A549 (cell line): Measurements from ENCODE around the gene DVL1. TPM values are rescaled to one million over a fixed set of nuclear protein-coding genes. Genes with fewer than 3 reads are reported as not detected.

ENCODE experiments used
- ATAC-seq, 2 experiments: fragments of 200-7000 bp in 1 of 2; fragments of >200 bp in 1 of 2; cut with Nextera tagmentation in 1 of 2; cut with Tn5 transposase in 1 of 2; 3 replicates each; pipeline versions ENCODE4 v1.8.0 to v1.9.1; 2018 to 2020; ENCODE audit warnings: mild to moderate bottlenecking in 1 of 2, moderate library complexity in 1 of 2
- CTCF ChIA-PET: fragments of 300-600 bp; sonication (Branson Sonifier 250); formaldehyde crosslinking; extraction: SDS; loops from one replicate; lab custom pipeline; 2021; ENCODE audit warnings: antibody characterized with exemption, inconsistent platforms; lab: Yijun Ruan, JAX
- POLR2A ChIA-PET: fragments of 350-600 bp; formaldehyde crosslinking; extraction: SDS; loops from one replicate; lab custom pipeline; 2021; ENCODE audit warnings: antibody characterized with exemption, inconsistent platforms; lab: Yijun Ruan, JAX
- DNase-seq, 2 experiments: peaks; one replicate each; pipeline versions ENCODE4 v3.0.0 to v3.0.0-alpha.2; 2011 to 2016; ENCODE audit warnings: low read depth in 1 of 2, low spot score in 1 of 2
- FAIRE-seq: peaks from 2 replicates; lab custom pipeline; 2011; peaks lifted over from hg19 to GRCh38; lab: Jason Lieb, UNC
- H3K27ac ChIP-seq, 2 experiments: fragments of >200 bp; sonication (Bioruptor Twin); formaldehyde crosslinking; 3 replicates each; pipeline ENCODE4 v1.5.1; 2016 to 2017
- H3K4me1 ChIP-seq: fragments of >200 bp; sonication (Bioruptor Twin); formaldehyde crosslinking; 3 replicates; pipeline ENCODE4 v1.6.1; 2016
- H3K4me2 ChIP-seq: fragments of >200 bp; sonication (Bioruptor Twin); formaldehyde crosslinking; 3 replicates; pipeline ENCODE4 v1.6.1; 2016
- H3K4me3 ChIP-seq: fragments of >200 bp; sonication (Bioruptor Twin); formaldehyde crosslinking; 3 replicates; pipeline ENCODE4 v1.5.1; 2016
- H3K9me3 ChIP-seq: fragments of >200 bp; sonication (Bioruptor Twin); formaldehyde crosslinking; 3 replicates; pipeline ENCODE4 v1.6.1; 2016
- CBX2 ChIP-seq: fragments of 200-600 bp; sonication (generic); IDR thresholded peaks from 2 replicates; pipeline ENCODE4 v1.6.1; 2016; ENCODE audit warnings: low read depth, mild to moderate bottlenecking, borderline replicate concordance
- CBX8 ChIP-seq: fragments of 200-600 bp; sonication (generic); IDR thresholded peaks from 2 replicates; pipeline ENCODE4 v1.6.1; 2016
- CEBPB ChIP-seq, 2 experiments: fragments of >200 bp in 1 of 2; sonication (Bioruptor Twin) in 1 of 2; formaldehyde crosslinking in 1 of 2; IDR thresholded peaks; 2 replicates each; pipeline ENCODE4 v1.6.1; 2012 to 2016
- CHD2 ChIP-seq: fragments of 150-350 bp; IDR thresholded peaks from 2 replicates; pipeline ENCODE4 v1.6.1; 2014; ENCODE audit warnings: low read length; ENCODE audit not compliant: partially characterized antibody
- EP300 ChIP-seq, 2 experiments: fragments of >200 bp; sonication (Bioruptor Twin); formaldehyde crosslinking; IDR thresholded peaks; 2 replicates in 1 of 2; 3 replicates in 1 of 2; pipeline ENCODE4 v1.6.1; 2016 to 2017
- ESRRA ChIP-seq: fragments of 150-350 bp; IDR thresholded peaks from 2 replicates; pipeline ENCODE4 v1.6.1; 2014; ENCODE audit warnings: mild to moderate bottlenecking, low read length, borderline replicate concordance
- FOXS1 ChIP-seq: fragments of 250-450 bp; sonication (Bioruptor Pico); IDR thresholded peaks from 2 replicates; pipeline ENCODE4 v1.5.0; 2020; ENCODE audit warnings: mild to moderate bottlenecking, moderate library complexity
- GATA3 ChIP-seq: IDR thresholded peaks from 2 replicates; pipeline ENCODE4 v1.6.1; 2012; ENCODE audit warnings: borderline replicate concordance
- HOXB5 ChIP-seq: fragments of 250-450 bp; sonication (Bioruptor Pico); IDR thresholded peaks from 2 replicates; pipeline ENCODE4 v1.5.0; 2020; ENCODE audit warnings: mild to moderate bottlenecking, moderate library complexity
- JUN ChIP-seq, 2 experiments: fragments of >200 bp; sonication (Bioruptor Twin); formaldehyde crosslinking; IDR thresholded peaks; 2 replicates in 1 of 2; 3 replicates in 1 of 2; pipeline ENCODE4 v1.6.1; 2016 to 2017
- JUNB ChIP-seq: fragments of >200 bp; sonication (Bioruptor Twin); formaldehyde crosslinking; IDR thresholded peaks from 2 replicates; pipeline ENCODE4 v1.6.1; 2016
- KDM1A ChIP-seq: fragments of 200-600 bp; sonication (generic); IDR thresholded peaks from 2 replicates; pipeline ENCODE4 v1.6.1; 2016; ENCODE audit warnings: low read depth, mild to moderate bottlenecking
- MAZ ChIP-seq: fragments of 150-350 bp; IDR thresholded peaks from 2 replicates; pipeline ENCODE4 v1.6.1; 2014; ENCODE audit warnings: antibody characterized with exemption, low read depth, low read length, borderline replicate concordance
- NFE2L2 ChIP-seq: fragments of 150-350 bp; conservative IDR thresholded peaks from 2 replicates; pipeline ENCODE4 v1.6.1; 2014; ENCODE audit warnings: low read length
- NPAS2 ChIP-seq: fragments of 250-450 bp; sonication (Bioruptor Pico); IDR thresholded peaks from 2 replicates; pipeline ENCODE4 v1.8.0; 2022; ENCODE audit warnings: mild to moderate bottlenecking, moderate library complexity, borderline replicate concordance
- PHF8 ChIP-seq: fragments of 200-600 bp; sonication (generic); IDR thresholded peaks from 2 replicates; pipeline ENCODE4 v1.6.1; 2016; ENCODE audit warnings: low read depth, mild to moderate bottlenecking, antibody characterized with exemption, moderate library complexity, borderline replicate concordance
- POLR2A ChIP-seq: IDR thresholded peaks from 2 replicates; pipeline ENCODE4 v1.6.1; 2012; ENCODE audit warnings: mild to moderate bottlenecking, low read length
- POLR2AphosphoS2 ChIP-seq: conservative IDR thresholded peaks from 2 replicates; pipeline ENCODE4 v1.6.1; 2012; ENCODE audit warnings: low read length, improper control_type of control experiment, inconsistent platforms
- RAD21 ChIP-seq, 2 experiments: fragments of >200 bp in 1 of 2; sonication (Bioruptor Twin) in 1 of 2; formaldehyde crosslinking in 1 of 2; IDR thresholded peaks in 1 of 2; conservative IDR thresholded peaks in 1 of 2; 2 replicates in 1 of 2; 3 replicates in 1 of 2; pipeline ENCODE4 v1.6.1; 2012 to 2018; ENCODE audit warnings: inconsistent platforms in 1 of 2
- RFX5 ChIP-seq: fragments of 450-650 bp; IDR thresholded peaks from 2 replicates; pipeline ENCODE4 v1.7.1; 2014; ENCODE audit warnings: antibody characterized with exemption, mild to moderate bottlenecking, moderate library complexity
- TP53 ChIP-seq: fragments of 250-450 bp; sonication (Bioruptor Pico); IDR thresholded peaks from 2 replicates; pipeline ENCODE4 v1.5.0; 2021; ENCODE audit warnings: mild to moderate bottlenecking, moderate library complexity
- WGBS: methylation state at CpG from one replicate; pipeline ENCODE4 v1.1.6; 2017; ENCODE audit errors: missing lambda C conversion rate; 5-methylcytosine and 5-hydroxymethylcytosine counted together
- polyA plus RNA-seq, 4 experiments: library from polyadenylated mRNA; depleted of rRNA in 3 of 4; stranded (reverse); fragments of >200 nt; fragmentation: RNase III in 1 of 4; extraction: RNeasy Plus Mini Kit Qiagen cat#74134 plus additional on column Dnase treatment in 1 of 4; gene quantifications; 2 replicates in 3 of 4; 3 replicates in 1 of 4; pipeline ENCODE4 v1.2.3, GENCODE V29; 2011 to 2017
- TF ChIP-seq, protein P1 (sequence below): IDR thresholded peaks from 2 replicates; pipeline ENCODE4 v1.6.1; 2012
- TF ChIP-seq, protein P2 (sequence below): IDR thresholded peaks from 2 replicates; pipeline ENCODE4 v1.6.1; 2012
- TF ChIP-seq, protein P3 (sequence below): IDR thresholded peaks from 2 replicates; pipeline ENCODE4 v1.6.1; 2012; ENCODE audit warnings: low read depth, borderline replicate concordance
- TF ChIP-seq, protein P4 (sequence below): fragments of 250-450 bp; sonication (Bioruptor Pico); IDR thresholded peaks from 2 replicates; pipeline ENCODE4 v1.5.0; 2020; ENCODE audit warnings: low read depth, mild to moderate bottlenecking, moderate library complexity

DVL1 gene
- polyA plus RNA-seq, 2 of the 4 experiments (the other 2 are of a cell fraction): 12.1 to 48.3 TPM

DNA sequence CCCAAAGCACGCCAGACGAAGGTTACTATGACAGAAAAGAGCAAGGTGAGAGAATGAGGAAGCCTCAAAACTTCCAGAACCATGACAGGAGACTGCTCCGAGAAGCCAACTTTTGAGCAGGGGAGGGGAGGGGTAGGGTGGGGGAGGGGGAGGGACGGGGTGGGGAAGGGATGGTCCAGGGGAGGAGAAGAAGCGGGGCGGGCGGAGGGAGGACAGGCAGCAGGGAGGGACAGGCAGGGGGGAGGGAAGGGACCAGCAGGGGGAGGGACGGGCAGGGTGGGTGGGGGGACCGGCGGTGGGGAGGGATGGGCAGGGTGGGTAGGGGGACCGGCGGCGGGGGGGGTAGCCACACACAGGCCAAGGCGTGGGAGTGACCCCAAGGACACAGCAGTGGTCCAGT lies 26.8 kb downstream of the DVL1 start:
- CTCF ChIA-PET: no interaction called here
- H3K4me1 ChIP-seq: peaks cover 25% of the 10 kb centered on the region
- H3K4me3 ChIP-seq: no peak overlapping the region
- POLR2A ChIA-PET: no interaction called here
- no peak for TF ChIP-seq GATA3
- no peak for DNase-seq
- H3K27ac ChIP-seq: no peak overlapping the region
- 93% methylated on average over 2 of the region's 14 CpGs for WGBS
- FAIRE-seq: no peak
- no peak for ATAC-seq
- no peaks in the 10 kb centered on the region for H3K9me3 ChIP-seq
- H3K4me2 ChIP-seq: no peak overlapping the region

DNA sequence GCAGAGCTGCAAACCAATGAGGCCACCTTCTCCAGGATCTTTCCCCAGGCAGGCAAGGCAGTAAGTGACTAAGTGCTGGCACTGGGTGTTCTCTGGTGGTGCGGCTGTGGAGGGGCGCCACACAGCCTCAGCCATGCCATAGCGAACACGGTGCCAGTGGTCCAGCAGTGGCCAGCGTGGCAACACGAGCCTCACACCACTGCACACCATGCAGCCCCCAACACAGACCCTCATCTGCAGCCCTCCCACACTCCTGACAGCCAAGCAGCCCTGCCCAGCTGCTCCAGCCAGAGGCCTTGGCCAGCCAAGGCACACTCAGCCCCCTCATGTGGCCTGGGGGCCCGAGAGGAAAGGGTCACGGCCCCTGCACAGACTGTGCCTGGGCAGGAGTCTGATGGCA lies 27.7 kb downstream of the DVL1 start:
- TF ChIP-seq HOXB5 (CRISPR knock-in tag): no peak
- TF ChIP-seq POLR2AphosphoS2: no peak
- no peak for TF ChIP-seq EP300 (IDR thresholded peaks at IDR 0.05)
- no peak for TF ChIP-seq JUN (IDR thresholded peaks at IDR 0.05)
- TF ChIP-seq RAD21 (conservative IDR thresholded peaks at IDR 0.05 in 1 of 2, IDR thresholded peaks at IDR 0.05 in 1 of 2): no peak
- no peak for TF ChIP-seq NFE2L2
- TF ChIP-seq, all 56 proteins: peak for 0
- ATAC-seq: no peak
- ChIA-PET POLR2A (no interaction called here), CTCF (interaction anchor here (1.4 kb wide), 1 partner anchor 27 kb away, joined by 5 read pairs; no protein-coding TSS in a partner anchor)
- H3K4me1 ChIP-seq: peaks cover 27% of the 10 kb centered on the region
- H3K27ac ChIP-seq: no peak overlapping the region
- no peak overlapping the region for H3K4me3 ChIP-seq
- H3K4me2 ChIP-seq: no peak overlapping the region
- no peak for DNase-seq
- FAIRE-seq: no peak
- H3K9me3 ChIP-seq: no peaks in the 10 kb centered on the region
- 92% methylated on average over 4 of the region's 8 CpGs for WGBS

DNA sequence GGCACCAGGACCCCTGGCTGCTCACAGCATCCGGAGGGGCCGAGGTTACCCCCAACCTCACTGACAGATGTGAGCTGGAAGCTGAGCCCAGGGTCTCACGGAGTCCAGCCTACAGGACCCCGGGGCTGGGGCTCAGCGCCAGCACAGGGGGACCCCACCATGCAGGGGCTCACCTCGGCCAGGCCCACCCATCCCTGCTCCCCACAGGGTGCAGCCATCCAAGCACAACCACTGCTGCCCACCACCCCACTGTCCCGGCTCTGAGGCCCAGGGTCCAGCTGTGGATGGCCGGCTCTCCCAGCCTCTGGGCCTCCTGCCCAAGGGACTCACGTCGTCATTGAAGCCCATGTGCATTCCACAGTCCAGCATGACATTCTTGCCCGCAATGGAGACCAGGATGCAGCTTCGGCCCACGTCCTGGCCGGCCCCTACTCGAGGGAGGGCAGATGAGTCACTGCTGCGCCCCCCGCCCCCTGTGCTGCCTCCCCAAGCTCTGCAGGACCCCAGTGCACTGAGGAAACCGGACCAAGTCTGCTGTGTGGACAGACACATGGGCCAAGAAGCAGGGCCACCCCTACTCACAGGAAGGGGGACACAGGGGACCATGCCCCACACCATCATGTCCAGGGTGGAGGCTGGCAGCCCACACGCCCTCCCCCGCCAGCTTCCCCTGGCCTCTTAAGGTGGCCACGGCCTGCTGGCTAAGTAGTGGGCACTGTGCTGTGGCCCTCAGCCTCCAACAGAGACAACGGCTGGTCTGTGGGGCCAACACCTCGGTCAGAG lies 28.4 kb downstream of the DVL1 start:
- no peaks in the 10 kb centered on the region for H3K9me3 ChIP-seq
- ChIA-PET CTCF (interaction anchor here (1.0 to 1.4 kb wide), 3 partner anchors 20 to 27 kb away, joined by 3 to 5 read pairs (median 5); no protein-coding TSS in a partner anchor), POLR2A (no interaction called here)
- DNase-seq (no peak), ATAC-seq (no peak), FAIRE-seq (no peak)
- WGBS: 72% methylated on average over 11 of the region's 23 CpGs
- peaks cover 26% of the 10 kb centered on the region for H3K4me1 ChIP-seq
- H3K4me3 ChIP-seq: no peak overlapping the region
- no peak for TF ChIP-seq PHF8
- TF ChIP-seq, protein P1, sequence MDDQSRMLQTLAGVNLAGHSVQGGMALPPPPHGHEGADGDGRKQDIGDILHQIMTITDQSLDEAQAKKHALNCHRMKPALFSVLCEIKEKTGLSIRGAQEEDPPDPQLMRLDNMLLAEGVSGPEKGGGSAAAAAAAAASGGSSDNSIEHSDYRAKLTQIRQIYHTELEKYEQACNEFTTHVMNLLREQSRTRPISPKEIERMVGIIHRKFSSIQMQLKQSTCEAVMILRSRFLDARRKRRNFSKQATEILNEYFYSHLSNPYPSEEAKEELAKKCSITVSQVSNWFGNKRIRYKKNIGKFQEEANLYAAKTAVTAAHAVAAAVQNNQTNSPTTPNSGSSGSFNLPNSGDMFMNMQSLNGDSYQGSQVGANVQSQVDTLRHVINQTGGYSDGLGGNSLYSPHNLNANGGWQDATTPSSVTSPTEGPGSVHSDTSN: no peak
- no peak for TF ChIP-seq NPAS2 (CRISPR knock-in tag)
- no peak for TF ChIP-seq CEBPB (IDR thresholded peaks at IDR 0.05)
- no peak for TF ChIP-seq MAZ
- TF ChIP-seq, protein P2, sequence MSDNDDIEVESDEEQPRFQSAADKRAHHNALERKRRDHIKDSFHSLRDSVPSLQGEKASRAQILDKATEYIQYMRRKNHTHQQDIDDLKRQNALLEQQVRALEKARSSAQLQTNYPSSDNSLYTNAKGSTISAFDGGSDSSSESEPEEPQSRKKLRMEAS: no peak
- no peak for TF ChIP-seq JUNB
- TF ChIP-seq POLR2A: no peak
- TF ChIP-seq CBX8: no peak
- TF ChIP-seq CHD2: no peak
- TF ChIP-seq FOXS1 (CRISPR knock-in tag): no peak
- TF ChIP-seq EP300 (IDR thresholded peaks at IDR 0.05): no peak
- TF ChIP-seq TP53 (CRISPR knock-in tag): no peak
- TF ChIP-seq RFX5: no peak
- no peak for TF ChIP-seq KDM1A
- TF ChIP-seq, protein P3, sequence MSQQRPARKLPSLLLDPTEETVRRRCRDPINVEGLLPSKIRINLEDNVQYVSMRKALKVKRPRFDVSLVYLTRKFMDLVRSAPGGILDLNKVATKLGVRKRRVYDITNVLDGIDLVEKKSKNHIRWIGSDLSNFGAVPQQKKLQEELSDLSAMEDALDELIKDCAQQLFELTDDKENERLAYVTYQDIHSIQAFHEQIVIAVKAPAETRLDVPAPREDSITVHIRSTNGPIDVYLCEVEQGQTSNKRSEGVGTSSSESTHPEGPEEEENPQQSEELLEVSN: no peak
- TF ChIP-seq, protein P4, sequence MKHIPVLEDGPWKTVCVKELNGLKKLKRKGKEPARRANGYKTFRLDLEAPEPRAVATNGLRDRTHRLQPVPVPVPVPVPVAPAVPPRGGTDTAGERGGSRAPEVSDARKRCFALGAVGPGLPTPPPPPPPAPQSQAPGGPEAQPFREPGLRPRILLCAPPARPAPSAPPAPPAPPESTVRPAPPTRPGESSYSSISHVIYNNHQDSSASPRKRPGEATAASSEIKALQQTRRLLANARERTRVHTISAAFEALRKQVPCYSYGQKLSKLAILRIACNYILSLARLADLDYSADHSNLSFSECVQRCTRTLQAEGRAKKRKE: no peak
- TF ChIP-seq CBX2: no peak
- TF ChIP-seq ESRRA: no peak
- TF ChIP-seq RAD21 (conservative IDR thresholded peaks at IDR 0.05 in 1 of 2, IDR thresholded peaks at IDR 0.05 in 1 of 2): no peak
- H3K4me2 ChIP-seq: no peak overlapping the region
- no peak overlapping the region for H3K27ac ChIP-seq
